ENCODE data around the gene PROC.

DNA sequence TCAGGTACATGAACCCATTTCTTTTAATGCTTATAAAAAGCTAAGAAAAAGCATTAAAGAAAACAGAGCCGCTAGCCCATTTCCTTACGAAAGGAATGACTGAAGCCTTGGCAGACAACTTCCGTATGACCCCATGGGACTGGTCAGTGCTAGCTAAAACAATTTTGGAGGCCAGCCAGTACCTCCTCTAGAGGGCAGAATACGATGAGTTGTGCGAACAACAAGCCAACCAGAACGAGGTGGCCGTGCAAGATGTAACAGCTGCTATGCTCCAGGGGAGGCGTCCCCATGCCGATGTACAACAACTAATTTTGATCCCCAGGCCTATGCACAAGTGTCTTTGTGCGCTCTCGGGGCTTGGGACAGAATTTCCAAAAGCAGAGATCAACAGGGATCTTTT, 47.2 kb upstream of the PROC start:
- TF ChIP-seq CTCF (IDR thresholded peaks at IDR 0.05) (no peak), POLR2A (IDR thresholded peaks at IDR 0.05) (no peak)
